ENCODE results near the gene SLC6A18. TPM values are rescaled to one million over a fixed set of nuclear protein-coding genes. Genes with fewer than 3 reads are reported as not detected.
A peak's percentile ranks its signal among the peaks of the same experiment; 100 is the strongest.

Gene SLC6A18
- total and polyA plus RNA-seq, 9 of the 15 experiments (the other 6 are each of a cell fraction or from before 2014, with no cell fraction given), result not detected

- peak; percentile 13; the same call in 1 of the 2 replicates for TF ChIP-seq TFAP4 (CRISPR knock-in tag; IDR thresholded peaks at IDR 0.05; ENCODE audit: borderline replicate concordance)
- 0 out of 2 replicates have a peak, but pooled peaks have one; percentile 39 for TF ChIP-seq RERE (CRISPR knock-in tag; IDR thresholded peaks at IDR 0.05; ENCODE audit: borderline replicate concordance)
- TF ChIP-seq NR3C1 (CRISPR knock-in tag; IDR thresholded peaks at IDR 0.05), result no peak
- no peak for TF ChIP-seq ZNF75A (CRISPR knock-in tag; IDR thresholded peaks at IDR 0.05)
- 0 out of 2 replicates have a peak, but pooled peaks have one; percentile 19 for TF ChIP-seq GABPB1 (CRISPR knock-in tag; IDR thresholded peaks at IDR 0.05)
- H3K4me2 ChIP-seq (ENCODE audit: insufficient read depth, low read length), result no peak overlapping the region
- no peaks in the 10 kb centered on the region for H3K36me3 ChIP-seq (ENCODE audit: control insufficient read depth, insufficient read depth, low read length)
- FAIRE-seq, result no peak
- no peaks in the 10 kb centered on the region; the same call in 1 of the 2 replicates for H3K9me3 ChIP-seq (replicated peaks; ENCODE audit: control insufficient read depth, insufficient read depth, low read depth, low read length)
- no peak overlapping the region for H3K27ac ChIP-seq (ENCODE audit: extremely low read depth, low read depth, low read length)
- H3K4me1 ChIP-seq (replicated peaks in 1 of 2; ENCODE audit: control insufficient read depth in 2 of 2, insufficient read depth in 2 of 2, low read length in 2 of 2), result peaks cover 6 to 75% of the 10 kb centered on the region in 2 experiments; a peak in 4 of 5 replicates
- H3K4me3 ChIP-seq, result no peak overlapping the region
- CTCF ChIA-PET (ENCODE audit: low intra/inter-chr PET ratio), result no interaction called here
- peaks cover 10% of the 10 kb centered on the region; the same call in 1 of the 2 replicates for H4K20me1 ChIP-seq (replicated peaks; ENCODE audit: control insufficient read depth, insufficient read depth, low read length)
- no peaks in the 10 kb centered on the region; the same call in 2 of the 3 replicates for H3K79me2 ChIP-seq (ENCODE audit: control insufficient read depth, insufficient read depth, low read length)
- H2AFZ ChIP-seq (ENCODE audit: low read depth, low read length), result no peak overlapping the region
- no peak for ATAC-seq
- no peaks in the 10 kb centered on the region for H3K9me1 ChIP-seq (ENCODE audit: control insufficient read depth, insufficient read depth, low read length)
- WGBS (ENCODE audit: insufficient coverage, low coverage, missing lambda C conversion rate), result 34% methylated on average over 44 of the region's 49 CpGs
- POLR2A ChIA-PET, result no interaction called here
- BruUV-seq (replicated peaks), result no TSS peak
- DNase-seq (ENCODE audit: extremely low read depth in 1 of 4, low spot score in 3 of 4), result no peak
- peaks cover 0 to 58% of the 10 kb centered on the region in 2 experiments; a peak in 4 of 5 replicates for H3K27me3 ChIP-seq (ENCODE audit: control insufficient read depth in 2 of 2, insufficient read depth in 2 of 2, low read length in 2 of 2)
- intact Hi-C loops (cut with micrococcal nuclease), result no loop called here
- H3K9ac ChIP-seq (ENCODE audit: insufficient read depth in 1 of 2, low read depth in 2 of 2, low read length in 2 of 2), result no peak overlapping the region; a peak in 1 of 4 replicates
- in situ Hi-C loops (cut with MboI), result loop anchor here (5.0 kb wide), 1 partner anchor 34 kb away; no protein-coding TSS in a partner anchor
Observed at GRCh38 chr5:1206521-1207412, 18.4 kb upstream of the SLC6A18 start.

Measured in K562 (cell line).